Kidney (tissue), 14 donors: ENCODE measurements around the gene CORIN. TPM values are rescaled to one million over a fixed set of nuclear protein-coding genes. Genes with fewer than 3 reads are reported as not detected.
"Not testable (repeated sequence)": the region's sequence is repeated elsewhere in the genome, so short reads cannot be mapped to it uniquely, and the experiment has no call there.

Experiments
- DNase-seq, 5 donors: peaks; one replicate each; pipeline ENCODE4 v3.0.0-alpha.2; 2013 to 2020
- FAIRE-seq: peaks from 2 replicates; lab custom pipeline; 2012; peaks lifted over from hg19 to GRCh38; lab: Jason Lieb, UNC
- H3K27ac ChIP-seq, 2 donors: one replicate each; pipeline ENCODE4 v1.7.0; 2013; ENCODE audit warnings: low read depth in 2 of 2, low read length in 2 of 2, inconsistent platforms in 1 of 2
- H3K27me3 ChIP-seq: one replicate; pipeline ENCODE4 v1.7.1; 2013; ENCODE audit warnings: low read length, inconsistent platforms; ENCODE audit not compliant: control insufficient read depth, insufficient read depth
- H3K36me3 ChIP-seq, 3 donors: one replicate each; pipeline versions ENCODE4 v1.7.0 to v1.7.1; 2013; ENCODE audit warnings: low read length in 3 of 3, control low read depth in 1 of 3, inconsistent platforms in 1 of 3; ENCODE audit not compliant: insufficient read depth in 3 of 3, control insufficient read depth in 2 of 3
- H3K4me1 ChIP-seq, 3 donors: one replicate each; pipeline versions ENCODE4 v1.7.0 to v1.7.1; 2013; ENCODE audit warnings: low read length in 3 of 3, inconsistent platforms in 1 of 3, low read depth in 1 of 3; ENCODE audit not compliant: control insufficient read depth in 2 of 3, insufficient read depth in 2 of 3
- H3K4me3 ChIP-seq, 3 donors: one replicate each; pipeline versions ENCODE4 v1.7.0 to v1.8.1; 2013; ENCODE audit warnings: low read length in 3 of 3, control low read depth in 1 of 3, inconsistent platforms in 1 of 3
- H3K9ac ChIP-seq, 3 donors: one replicate each; pipeline versions ENCODE4 v1.7.0 to v1.7.1; 2013; ENCODE audit warnings: low read length in 3 of 3, control low read depth in 1 of 3, inconsistent platforms in 1 of 3
- H3K9me3 ChIP-seq, 3 donors: one replicate each; pipeline versions ENCODE4 v1.7.0 to v1.7.1; 2013; ENCODE audit warnings: low read length in 3 of 3, control low read depth in 1 of 3, inconsistent platforms in 1 of 3; ENCODE audit not compliant: control insufficient read depth in 2 of 3, insufficient read depth in 1 of 3
- intact Hi-C: fragments of 100-400 bp; cut with DNase I; formaldehyde crosslinking; loops from one replicate; pipeline ENCODE4 v1.11.1; 2022
- polyA plus RNA-seq: library from polyadenylated mRNA; stranded (reverse); fragments of 350-450 nt; fragmentation: Illumina TruSeq; extraction: RNeasy Lipid Tissue Mini Kit (QIAGEN cat#74804); gene quantifications from one replicate; pipeline ENCODE4 v1.2.3, GENCODE V29; 2014; ENCODE audit warnings: low read depth, low replicate concordance; ENCODE audit not compliant: insufficient read depth
- total RNA-seq: library from RNA; stranded (reverse); fragmentation: NEBNext Ultra II Directional; extraction: Animal tissue kit (Norgen Biotek cat#: 25700); gene quantifications from one replicate; pipeline ENCODE4 v1.2.1, GENCODE V29; 2021
- TF ChIP-seq, protein P1 (sequence below): IDR thresholded peaks from 3 replicates; pipeline ENCODE4 v1.5.1; 2012; ENCODE audit warnings: mild to moderate bottlenecking, moderate library complexity, borderline replicate concordance; ENCODE audit not compliant: insufficient read depth; ENCODE audit errors: extremely low read depth
- donor health status: control.
- donor health status: control.
- donor health status: control.
- donor health status: control.
- donor health status: control.
- donor health status: DM: yes; HTN: yes; CAD: no.
- donor health status: Normal renal cell carcinoma (clear cell type).

Gene CORIN
- total and polyA plus RNA-seq, 2 donors from 2014 or later, result 0.75 to 2.6 TPM

- no peaks in the 10 kb centered on the region for H3K9me3 ChIP-seq
- H3K27me3 ChIP-seq, result no peaks in the 10 kb centered on the region
- no peaks in the 10 kb centered on the region for H3K4me1 ChIP-seq
- peaks cover 4 to 23% (median 16%) of the 10 kb centered on the region in 3 donors for H3K36me3 ChIP-seq
- H3K27ac ChIP-seq, result no peak overlapping the region
- DNase-seq, result no peak
- no peak overlapping the region for H3K9ac ChIP-seq
- TF ChIP-seq, protein P1, sequence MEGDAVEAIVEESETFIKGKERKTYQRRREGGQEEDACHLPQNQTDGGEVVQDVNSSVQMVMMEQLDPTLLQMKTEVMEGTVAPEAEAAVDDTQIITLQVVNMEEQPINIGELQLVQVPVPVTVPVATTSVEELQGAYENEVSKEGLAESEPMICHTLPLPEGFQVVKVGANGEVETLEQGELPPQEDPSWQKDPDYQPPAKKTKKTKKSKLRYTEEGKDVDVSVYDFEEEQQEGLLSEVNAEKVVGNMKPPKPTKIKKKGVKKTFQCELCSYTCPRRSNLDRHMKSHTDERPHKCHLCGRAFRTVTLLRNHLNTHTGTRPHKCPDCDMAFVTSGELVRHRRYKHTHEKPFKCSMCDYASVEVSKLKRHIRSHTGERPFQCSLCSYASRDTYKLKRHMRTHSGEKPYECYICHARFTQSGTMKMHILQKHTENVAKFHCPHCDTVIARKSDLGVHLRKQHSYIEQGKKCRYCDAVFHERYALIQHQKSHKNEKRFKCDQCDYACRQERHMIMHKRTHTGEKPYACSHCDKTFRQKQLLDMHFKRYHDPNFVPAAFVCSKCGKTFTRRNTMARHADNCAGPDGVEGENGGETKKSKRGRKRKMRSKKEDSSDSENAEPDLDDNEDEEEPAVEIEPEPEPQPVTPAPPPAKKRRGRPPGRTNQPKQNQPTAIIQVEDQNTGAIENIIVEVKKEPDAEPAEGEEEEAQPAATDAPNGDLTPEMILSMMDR, result no peak
- intact Hi-C loops, result no loop called here
- no peak for FAIRE-seq
- H3K4me3 ChIP-seq, result no peak overlapping the region
Observed at GRCh38 chr4:47553329-47554125, 284.3 kb downstream of the CORIN start.

DNA sequence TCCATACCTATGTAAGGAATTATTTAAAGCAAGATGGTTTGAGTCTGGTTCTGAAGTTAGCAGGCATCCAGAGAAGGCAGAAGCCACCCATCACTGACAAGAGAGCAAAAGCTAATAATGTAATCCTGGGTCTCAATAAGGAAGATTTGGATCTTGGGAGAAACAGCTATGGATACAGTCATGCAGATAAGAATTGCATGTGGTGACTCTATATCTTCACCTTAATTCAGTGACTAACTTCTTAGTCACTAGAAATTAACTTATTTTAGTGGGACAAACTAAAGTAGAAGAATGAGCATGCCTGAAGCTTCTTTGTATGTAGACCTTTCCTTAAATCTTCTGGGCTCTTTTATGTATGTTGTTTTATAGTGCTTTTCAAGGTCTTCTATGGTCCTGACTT lies 286.2 kb downstream of the CORIN start:
- no peaks in the 10 kb centered on the region for H3K9me3 ChIP-seq
- no peaks in the 10 kb centered on the region for H3K4me1 ChIP-seq
- peaks cover 4 to 17% (median 12%) of the 10 kb centered on the region in 3 donors for H3K36me3 ChIP-seq
- H3K27me3 ChIP-seq, result no peaks in the 10 kb centered on the region
- intact Hi-C loops, result no loop called here
- no peak for DNase-seq
- no peak overlapping the region for H3K9ac ChIP-seq
- no peak for FAIRE-seq
- H3K4me3 ChIP-seq, result no peak overlapping the region
- TF ChIP-seq, protein P1, result no peak
- H3K27ac ChIP-seq, result no peak overlapping the region

DNA sequence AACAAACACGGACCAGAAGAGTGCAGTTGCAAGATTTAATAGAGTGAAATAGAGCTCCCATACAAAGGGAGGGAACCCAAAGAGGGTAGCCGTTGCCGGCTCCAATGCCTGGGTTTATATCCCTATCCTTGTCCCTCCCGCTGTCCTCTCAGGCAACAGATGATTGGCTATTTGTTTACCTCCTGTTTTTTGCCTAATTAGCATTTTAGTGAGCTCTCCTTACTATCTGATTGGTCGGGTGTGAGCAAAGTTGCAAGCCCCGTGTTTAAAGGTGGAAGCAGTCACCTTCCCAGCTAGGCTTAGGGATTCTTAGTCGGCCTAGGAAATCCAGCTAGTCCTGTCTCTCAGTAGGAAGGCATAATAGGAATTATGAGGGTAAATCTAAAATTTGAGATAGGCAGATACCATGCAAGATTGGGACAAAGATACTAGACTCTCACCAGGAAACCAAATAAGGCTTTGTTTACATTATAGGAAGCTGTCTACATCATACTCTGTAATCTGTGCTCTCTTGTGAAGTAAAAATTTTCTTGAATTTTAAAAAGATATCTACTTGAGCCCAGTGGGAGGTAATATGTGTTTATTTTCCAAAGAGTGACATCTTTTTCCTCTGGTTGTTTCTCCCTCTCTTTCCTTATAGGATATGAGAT lies 286.8 kb downstream of the CORIN start:
- Histone ChIP-seq H3K4me1 (no peaks in the 10 kb centered on the region), H3K27ac (no peak overlapping the region), H3K9me3 (no peaks in the 10 kb centered on the region), H3K36me3 (peaks cover 8 to 23% (median 17%) of the 10 kb centered on the region in 3 donors), H3K4me3 (no peak overlapping the region), H3K9ac (no peak overlapping the region), H3K27me3 (no peaks in the 10 kb centered on the region)
- DNase-seq (no peak), FAIRE-seq (no peak)
- TF ChIP-seq, protein P1, result no peak
- intact Hi-C loops, result no loop called here

DNA sequence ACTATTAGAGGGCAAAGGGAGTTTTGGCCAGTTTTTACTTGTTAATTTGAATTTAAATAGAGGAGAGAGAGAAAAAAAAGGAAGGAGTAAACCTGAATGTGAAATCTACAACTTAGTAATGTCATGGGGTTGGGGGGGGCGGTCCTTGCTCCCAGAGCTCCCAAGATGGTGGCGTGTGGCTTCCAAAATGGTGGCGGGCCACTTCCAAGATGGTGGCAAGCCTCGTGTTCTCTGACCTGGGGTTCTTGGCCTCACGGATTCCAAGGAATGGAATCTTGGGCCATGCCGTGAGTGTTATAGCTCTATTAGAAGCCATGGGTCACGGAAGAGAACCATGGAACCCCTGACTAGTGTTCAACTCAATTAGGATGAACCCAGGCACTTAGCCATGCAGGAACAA lies 287.5 kb downstream of the CORIN start:
- H3K4me3 ChIP-seq, DNase-seq, intact Hi-C loops, H3K27ac ChIP-seq, H3K4me1 ChIP-seq, FAIRE-seq, H3K9ac ChIP-seq, H3K9me3 ChIP-seq, H3K27me3 ChIP-seq: not testable (repeated sequence)
- H3K36me3 ChIP-seq, result peaks cover 10 to 23% (median 18%) of the 10 kb centered on the region in 3 donors
